Measurements from ENCODE around the gene SMCO4. TPM values are rescaled to one million over a fixed set of nuclear protein-coding genes. Genes with fewer than 3 reads are reported as not detected.
A peak's percentile ranks its signal among the peaks of the same experiment; 100 is the strongest.
"Not testable (repeated sequence)": the region's sequence is repeated elsewhere in the genome, so short reads cannot be mapped to it uniquely, and the experiment has no call there.

SMCO4 gene, protein sequence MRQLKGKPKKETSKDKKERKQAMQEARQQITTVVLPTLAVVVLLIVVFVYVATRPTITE
- total RNA-seq (34.3 TPM), polyA plus RNA-seq (11.7 TPM)

DNA sequence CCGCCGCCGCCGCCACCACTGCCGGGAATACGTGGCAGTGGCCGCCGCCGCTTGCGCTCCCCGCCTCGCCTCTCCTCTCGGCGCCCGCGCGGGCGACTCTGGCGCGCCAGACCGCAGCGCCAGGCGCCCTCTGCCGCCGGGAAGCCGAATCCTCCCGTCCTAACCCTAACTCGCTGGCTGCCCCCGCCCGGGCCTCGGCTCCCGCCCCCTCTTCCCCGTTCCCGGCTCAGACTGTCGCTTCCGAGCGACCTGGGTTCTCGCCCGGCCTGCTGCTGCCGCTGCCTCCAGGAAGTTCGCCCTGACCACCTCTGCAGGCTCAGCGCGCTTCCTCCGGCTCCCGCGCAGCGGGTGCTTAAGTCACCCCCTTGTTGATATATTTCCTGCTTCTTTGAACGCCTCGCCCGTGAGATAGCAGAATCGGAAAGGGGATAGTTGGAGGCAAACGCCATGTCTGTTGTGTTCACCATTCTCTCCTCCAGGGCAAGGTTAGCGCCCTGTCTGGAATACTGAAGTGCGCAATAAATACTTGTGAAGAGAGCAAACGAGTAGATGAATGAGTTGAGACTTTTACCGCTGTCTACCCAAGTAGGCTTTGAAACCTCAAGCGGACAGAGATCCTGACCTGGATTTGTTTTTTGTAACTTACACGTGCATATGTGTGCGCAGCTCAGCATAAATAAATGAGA is at the start of gene SMCO4:
Gene SMCO4, minus strand, starts transcription at position 100 of the 686 bp plus-strand sequence. CDS start 64,202 bp downstream, outside the sequence.
- 3% methylated on average over 58 of the region's 59 CpGs for WGBS
- Histone ChIP-seq H3K4me3 (ENCODE audit: low read depth, low read length) (peak within 1 kb of the TSS; percentile 81), H3K27ac (ENCODE audit: low read depth) (peak within 1 kb of the TSS; percentile 31), H3K36me3 (ENCODE audit: insufficient read depth) (no peaks in the 10 kb centered on the region), H3K4me1 (ENCODE audit: insufficient read depth) (no peaks in the 10 kb centered on the region)
- no peak for DNase-seq (ENCODE audit: extremely low spot score)

DNA sequence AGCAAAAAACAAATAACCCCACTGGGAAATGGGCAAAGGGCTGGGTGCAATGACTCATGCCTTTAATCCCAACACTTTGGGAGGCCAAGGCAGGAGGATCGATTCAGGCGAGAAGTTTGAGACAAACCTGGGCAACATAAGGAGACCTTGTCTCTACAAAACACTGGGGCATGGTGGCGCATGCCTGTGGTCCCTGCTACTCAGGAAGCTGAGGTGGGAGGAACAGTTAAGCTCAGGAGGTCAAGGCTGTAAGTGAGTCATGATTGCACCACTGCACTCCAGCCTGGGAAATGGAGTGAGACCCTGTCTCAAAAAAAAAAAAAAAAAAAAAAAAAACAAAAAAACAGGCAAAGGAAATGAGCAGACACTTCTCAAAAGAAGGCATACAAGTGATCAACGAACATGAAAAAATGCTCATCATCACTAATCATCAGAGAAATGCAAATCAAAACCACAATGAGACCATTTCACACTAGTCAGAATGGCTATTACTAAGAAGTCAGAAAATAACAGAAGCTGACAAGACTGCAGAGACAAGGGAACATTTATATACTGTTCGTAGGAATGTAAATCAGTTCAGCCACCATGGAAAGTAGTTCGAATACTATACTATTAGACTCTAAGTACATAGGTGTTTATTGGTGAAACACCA is 48.2 kb upstream of the SMCO4 start:
- Histone ChIP-seq H3K4me1 (ENCODE audit: insufficient read depth) (no peaks in the 10 kb centered on the region), H3K27ac (ENCODE audit: low read depth) (no peak overlapping the region), H3K4me3 (ENCODE audit: low read depth, low read length) (no peak overlapping the region), H3K36me3 (ENCODE audit: insufficient read depth) (no peaks in the 10 kb centered on the region)
- DNase-seq (ENCODE audit: extremely low spot score) = no peak
- 88% methylated on average over 6 of the region's 6 CpGs for WGBS

DNA sequence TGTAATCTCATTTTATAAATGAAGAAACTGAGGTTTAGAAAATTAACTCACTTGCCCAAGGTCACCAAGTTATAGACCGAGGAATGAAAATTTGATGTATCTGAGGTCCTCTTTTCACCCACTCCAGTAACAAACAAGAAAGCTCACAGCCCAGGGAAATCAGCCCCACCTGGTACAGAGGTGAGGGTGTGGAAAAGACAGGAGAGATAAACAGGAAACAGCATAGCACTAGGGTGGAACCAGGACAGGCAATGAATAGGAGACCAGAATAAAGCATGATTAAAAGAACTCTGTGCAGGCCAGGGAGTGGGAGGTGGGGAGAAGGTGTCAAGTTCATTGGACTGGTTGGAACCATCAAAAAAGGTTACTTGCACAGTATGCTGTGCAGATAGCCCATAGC is 46.2 kb upstream of the SMCO4 start:
- DNase-seq (ENCODE audit: extremely low spot score) = no peak
- no peak overlapping the region for H3K4me3 ChIP-seq (ENCODE audit: low read depth, low read length)
- no peaks in the 10 kb centered on the region for H3K36me3 ChIP-seq (ENCODE audit: insufficient read depth)
- 89% methylated on average over 1 of the region's 1 CpG for WGBS
- no peak overlapping the region for H3K27ac ChIP-seq (ENCODE audit: low read depth)
- H3K4me1 ChIP-seq (ENCODE audit: insufficient read depth) = no peaks in the 10 kb centered on the region

DNA sequence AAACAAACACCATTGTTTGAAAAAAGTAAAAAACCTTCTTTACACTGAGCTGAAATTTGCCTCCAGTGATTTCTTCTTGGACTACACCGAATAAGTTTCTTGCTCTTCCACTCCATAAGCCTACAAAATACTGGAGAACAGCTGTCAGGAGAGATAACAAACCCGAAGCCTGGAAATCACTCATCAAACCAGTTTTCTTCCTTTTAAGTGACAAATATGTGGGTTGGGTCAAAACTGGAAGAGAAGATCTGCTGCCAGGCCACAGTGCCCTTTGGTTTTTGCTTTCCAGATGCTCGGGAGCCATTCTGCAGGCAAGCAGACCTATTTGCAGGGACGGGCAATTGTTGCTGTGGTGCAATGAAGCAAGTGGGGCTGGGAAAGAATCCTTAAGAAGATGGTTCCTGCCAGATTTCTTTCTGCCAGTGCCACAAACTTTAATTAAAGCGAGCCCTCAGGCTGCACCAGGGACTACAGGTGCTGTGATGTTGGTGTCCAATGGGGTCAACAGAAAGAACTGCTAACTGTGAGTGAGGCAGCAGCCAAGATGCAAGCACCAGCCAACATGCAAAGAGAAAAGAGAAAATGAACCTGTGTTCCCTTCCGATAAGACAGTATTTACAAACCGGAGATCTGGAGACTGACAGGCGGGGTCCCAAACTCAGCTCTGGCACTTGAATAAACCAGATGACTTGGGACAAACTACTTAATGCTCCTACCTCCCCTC is 44.8 kb upstream of the SMCO4 start:
- WGBS = 74% methylated on average over 8 of the region's 8 CpGs
- no peak overlapping the region for H3K4me3 ChIP-seq (ENCODE audit: low read depth, low read length)

DNA sequence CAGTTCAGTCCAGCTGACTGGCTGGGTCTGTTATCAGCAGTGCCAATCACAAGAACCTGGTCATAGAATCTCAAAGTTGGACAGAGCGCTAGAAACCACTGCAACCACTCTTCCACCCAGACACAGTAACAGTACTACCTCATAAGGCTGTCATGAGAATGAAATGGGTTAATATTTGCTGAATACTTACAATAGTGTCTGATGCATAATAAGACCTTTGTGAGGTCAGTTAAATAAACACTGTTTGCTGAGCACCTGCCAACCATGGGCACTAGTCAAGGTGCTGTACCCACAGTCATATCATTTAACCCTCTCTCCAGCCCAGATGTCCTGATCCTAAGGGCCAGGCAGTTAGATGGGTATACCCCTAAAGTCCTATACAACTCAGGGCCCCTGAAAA is 44.2 kb upstream of the SMCO4 start:
- H3K36me3 ChIP-seq (ENCODE audit: insufficient read depth); H3K4me1 ChIP-seq (ENCODE audit: insufficient read depth); H3K27ac ChIP-seq (ENCODE audit: low read depth); DNase-seq (ENCODE audit: extremely low spot score); H3K4me3 ChIP-seq (ENCODE audit: low read depth, low read length): not testable (repeated sequence)
- WGBS = 87% methylated on average over 1 of the region's 1 CpG

More for the DNA sequence above, 44.8 kb upstream of the SMCO4 start:
- no peaks in the 10 kb centered on the region for H3K36me3 ChIP-seq (ENCODE audit: insufficient read depth)
- no peaks in the 10 kb centered on the region for H3K4me1 ChIP-seq (ENCODE audit: insufficient read depth)
- no peak overlapping the region for H3K27ac ChIP-seq (ENCODE audit: low read depth)
- DNase-seq (ENCODE audit: extremely low spot score) = no peak

DNA sequence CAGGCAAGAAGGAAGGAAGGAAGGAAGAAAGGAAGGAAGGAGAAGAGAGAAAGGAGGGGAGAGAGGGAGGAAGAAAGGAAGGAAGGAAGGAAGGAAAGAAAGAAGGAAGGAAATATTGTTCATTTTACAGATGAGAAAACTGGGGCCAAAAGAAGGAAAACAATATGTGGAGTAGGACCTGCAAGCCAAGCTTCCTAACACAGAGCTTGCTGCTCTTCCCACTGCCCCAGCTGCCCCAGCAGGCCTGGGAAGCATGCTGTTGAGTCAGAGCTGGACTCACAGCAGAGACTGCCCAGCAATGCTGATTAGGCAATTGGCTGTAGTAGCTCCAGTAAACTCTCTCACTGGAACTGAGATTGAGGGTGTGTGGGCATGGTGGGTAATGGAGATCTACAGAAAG is 42.6 kb upstream of the SMCO4 start:
- DNase-seq (ENCODE audit: extremely low spot score) = no peak
- H3K27ac ChIP-seq (ENCODE audit: low read depth) = no peak overlapping the region
- no peak overlapping the region for H3K4me3 ChIP-seq (ENCODE audit: low read depth, low read length)
- H3K36me3 ChIP-seq (ENCODE audit: insufficient read depth) = no peaks in the 10 kb centered on the region
- no peaks in the 10 kb centered on the region for H3K4me1 ChIP-seq (ENCODE audit: insufficient read depth)

DNA sequence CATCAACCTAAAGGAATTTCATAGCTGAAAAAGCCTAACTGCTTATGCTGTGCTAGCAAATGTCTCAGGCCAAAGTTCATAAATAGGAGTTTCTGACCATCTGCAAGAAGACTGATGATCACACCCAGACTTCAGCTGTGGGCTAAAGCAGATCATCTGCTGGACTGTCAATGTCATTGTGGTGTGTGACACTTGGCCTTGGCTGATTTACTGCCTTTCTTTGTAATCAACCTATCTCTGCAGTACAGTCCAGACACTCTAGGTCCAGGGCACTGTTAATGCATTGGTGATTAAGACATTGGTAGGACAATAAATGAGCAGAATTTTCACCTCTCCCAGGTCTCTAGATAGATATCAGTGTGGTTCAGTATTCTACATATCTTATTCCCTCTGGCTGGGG is 40.3 kb upstream of the SMCO4 start:
- no peak for DNase-seq (ENCODE audit: extremely low spot score)
- Histone ChIP-seq H3K27ac (ENCODE audit: low read depth) (no peak overlapping the region), H3K36me3 (ENCODE audit: insufficient read depth) (no peaks in the 10 kb centered on the region), H3K4me1 (ENCODE audit: insufficient read depth) (no peaks in the 10 kb centered on the region), H3K4me3 (ENCODE audit: low read depth, low read length) (no peak overlapping the region)

DNA sequence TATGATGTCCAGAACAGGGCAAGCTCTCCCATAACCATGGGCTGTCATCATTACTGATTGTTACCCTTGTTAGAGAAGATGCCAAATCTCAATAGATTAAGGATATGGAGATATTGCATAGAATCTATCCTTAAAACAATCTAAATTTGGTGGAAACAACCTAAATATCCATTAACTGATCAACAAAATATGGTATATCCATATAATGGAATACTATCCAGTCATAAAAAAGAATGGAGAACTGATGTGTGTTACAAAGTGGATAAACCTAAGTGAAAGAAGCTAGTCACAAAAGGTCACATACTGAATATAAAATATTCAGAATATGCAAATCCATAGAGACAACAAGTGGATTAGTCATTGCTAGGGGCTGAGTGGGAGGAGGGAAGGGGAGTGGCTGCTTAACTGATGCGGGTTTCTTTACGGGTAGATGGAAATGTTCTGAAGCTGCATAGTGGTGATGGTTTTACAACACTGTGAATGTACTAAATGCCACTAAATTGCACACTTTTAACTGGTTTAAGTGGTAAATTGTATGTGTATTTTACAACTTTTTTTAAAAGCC is 36.1 kb upstream of the SMCO4 start:
- WGBS = 90% methylated on average over 2 of the region's 2 CpGs

DNA sequence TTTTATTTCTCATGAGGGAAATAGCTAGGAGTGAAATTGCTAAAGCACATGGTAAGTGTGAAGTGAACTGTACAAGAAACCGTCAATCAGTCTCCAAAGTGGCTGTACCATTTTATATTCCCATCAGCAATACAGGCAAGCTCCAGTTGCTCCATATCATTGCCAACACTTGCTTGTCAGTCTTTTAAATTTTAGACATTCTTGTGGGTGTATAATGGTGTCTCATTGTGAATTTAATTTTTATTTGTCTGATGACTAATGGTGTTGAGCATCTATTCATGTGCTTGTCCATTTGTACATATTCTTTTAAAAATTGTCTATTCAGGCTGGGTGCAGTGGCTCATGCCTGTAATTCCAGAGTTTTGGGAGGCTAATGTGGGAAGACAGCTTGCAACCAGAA is 34.1 kb upstream of the SMCO4 start:
- Histone ChIP-seq H3K4me1 (ENCODE audit: insufficient read depth) (no peaks in the 10 kb centered on the region), H3K27ac (ENCODE audit: low read depth) (no peak overlapping the region)
- 93% methylated on average over 1 of the region's 1 CpG for WGBS

More for the DNA sequence above, 36.1 kb upstream of the SMCO4 start:
- no peaks in the 10 kb centered on the region for H3K36me3 ChIP-seq (ENCODE audit: insufficient read depth)
- no peak overlapping the region for H3K4me3 ChIP-seq (ENCODE audit: low read depth, low read length)
- DNase-seq (ENCODE audit: extremely low spot score) = no peak
- no peaks in the 10 kb centered on the region for H3K4me1 ChIP-seq (ENCODE audit: insufficient read depth)
- no peak overlapping the region for H3K27ac ChIP-seq (ENCODE audit: low read depth)

DNA sequence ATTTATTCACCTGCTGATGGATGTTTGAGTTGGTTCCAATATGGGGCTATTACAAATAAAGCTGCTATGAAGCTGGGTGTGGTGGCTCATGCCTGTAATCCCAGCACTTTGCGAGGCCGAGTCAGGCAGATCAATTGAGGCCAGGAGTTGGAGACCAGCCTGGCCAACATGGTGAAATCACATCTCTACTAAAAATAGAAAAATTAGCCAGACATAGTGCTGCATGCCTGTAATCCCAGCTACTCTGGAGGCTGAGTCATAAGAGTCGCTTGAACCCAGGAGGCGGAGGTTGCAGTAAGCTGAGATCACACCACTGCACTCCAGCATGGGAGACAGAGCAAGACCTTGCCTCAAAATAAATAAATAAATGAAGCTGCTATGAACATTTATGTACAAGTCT is 33.7 kb upstream of the SMCO4 start:
- not testable (repeated sequence) for H3K4me1 ChIP-seq (ENCODE audit: insufficient read depth); H3K36me3 ChIP-seq (ENCODE audit: insufficient read depth); H3K4me3 ChIP-seq (ENCODE audit: low read depth, low read length); H3K27ac ChIP-seq (ENCODE audit: low read depth); DNase-seq (ENCODE audit: extremely low spot score)
- 78% methylated on average over 4 of the region's 4 CpGs for WGBS

More for the DNA sequence above, 34.1 kb upstream of the SMCO4 start:
- no peak for DNase-seq (ENCODE audit: extremely low spot score)
- H3K4me3 ChIP-seq (ENCODE audit: low read depth, low read length) = no peak overlapping the region
- H3K36me3 ChIP-seq (ENCODE audit: insufficient read depth) = no peaks in the 10 kb centered on the region

DNA sequence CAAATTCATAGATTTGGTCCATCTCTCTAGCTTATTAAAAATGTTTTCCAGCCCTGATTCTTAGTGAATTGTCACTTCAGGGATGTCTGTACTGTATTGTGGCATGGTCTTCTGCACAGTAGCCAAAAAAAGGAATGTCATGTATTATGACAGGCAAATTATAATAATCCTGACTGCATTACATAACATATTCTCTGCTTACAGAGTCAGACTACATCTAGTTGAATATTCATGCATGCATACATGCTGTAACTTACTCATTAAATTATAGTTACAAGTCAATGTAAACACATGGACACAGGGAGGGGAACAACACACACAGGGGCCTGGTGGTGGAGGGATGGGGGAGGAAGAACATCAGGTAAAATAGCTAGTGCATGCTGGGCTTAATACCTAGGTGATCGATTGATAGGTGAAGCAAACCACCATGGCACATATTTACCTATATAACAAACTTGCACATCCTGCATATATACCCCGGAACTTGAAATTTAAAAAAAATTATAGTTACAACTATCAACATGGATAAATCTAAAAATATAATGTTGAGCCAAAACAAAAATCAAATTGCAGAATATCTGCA is 31.5 kb upstream of the SMCO4 start:
- no peak for DNase-seq (ENCODE audit: extremely low spot score)
- 92% methylated on average over 2 of the region's 2 CpGs for WGBS
- Histone ChIP-seq H3K4me3 (ENCODE audit: low read depth, low read length) (no peak overlapping the region), H3K36me3 (ENCODE audit: insufficient read depth) (no peaks in the 10 kb centered on the region), H3K4me1 (ENCODE audit: insufficient read depth) (no peaks in the 10 kb centered on the region), H3K27ac (ENCODE audit: low read depth) (no peak overlapping the region)

DNA sequence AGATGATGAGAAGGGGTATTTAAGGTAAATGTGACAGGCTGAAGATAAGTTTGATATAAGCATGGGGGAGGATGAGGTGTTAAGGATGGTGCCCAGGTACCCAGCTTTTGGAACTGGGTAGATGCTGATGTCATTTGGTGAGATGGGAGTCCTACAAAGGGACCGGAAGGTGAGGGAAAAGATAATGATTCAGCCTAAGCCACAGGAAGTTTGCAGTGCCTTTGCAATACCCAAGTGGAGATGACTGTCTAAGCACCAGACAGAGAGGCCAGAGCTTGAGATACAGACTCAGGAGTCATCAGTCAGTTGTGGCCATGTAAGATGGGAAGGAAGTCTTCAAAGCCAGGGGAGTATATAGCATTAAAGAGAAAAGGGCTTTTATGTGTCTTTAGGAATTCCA is 30.0 kb upstream of the SMCO4 start:
- WGBS = 78% methylated on average over 1 of the region's 1 CpG
- no peak for DNase-seq (ENCODE audit: extremely low spot score)
- Histone ChIP-seq H3K4me3 (ENCODE audit: low read depth, low read length) (no peak overlapping the region), H3K36me3 (ENCODE audit: insufficient read depth) (no peaks in the 10 kb centered on the region), H3K4me1 (ENCODE audit: insufficient read depth) (no peaks in the 10 kb centered on the region), H3K27ac (ENCODE audit: low read depth) (no peak overlapping the region)

DNA sequence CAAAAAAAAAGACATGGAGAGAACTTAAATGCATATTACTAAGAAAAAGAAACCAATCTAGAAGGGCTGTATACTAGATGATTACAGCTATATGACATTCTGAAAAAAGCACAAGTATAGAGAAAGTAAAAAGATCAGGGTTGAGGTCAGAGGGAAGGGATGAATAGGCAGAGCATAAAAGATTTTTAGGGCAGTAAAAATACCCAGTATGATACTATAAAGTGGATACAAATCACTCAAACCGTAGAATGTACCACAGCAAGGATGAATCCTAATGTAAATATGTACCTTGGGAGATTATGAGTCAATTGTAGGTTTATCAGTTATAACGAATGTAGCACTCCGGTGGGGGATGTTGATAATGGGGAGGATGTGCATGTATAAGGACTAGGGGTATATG is 29.4 kb upstream of the SMCO4 start:
- Histone ChIP-seq H3K36me3 (ENCODE audit: insufficient read depth) (no peaks in the 10 kb centered on the region), H3K4me3 (ENCODE audit: low read depth, low read length) (no peak overlapping the region), H3K4me1 (ENCODE audit: insufficient read depth) (no peaks in the 10 kb centered on the region), H3K27ac (ENCODE audit: low read depth) (no peak overlapping the region)
- WGBS = 63% methylated on average over 3 of the region's 3 CpGs
- DNase-seq (ENCODE audit: extremely low spot score) = no peak
